HG03558 (cell line): ENCODE data around the gene MS4A15.
"Not testable (repeated sequence)": the region's sequence is repeated elsewhere in the genome, so short reads cannot be mapped to it uniquely, and the experiment has no call there.

Experiments
- ATAC-seq: cut with Tn5 transposase; IDR thresholded peaks from one replicate; pipeline ENCODE4 v1.9.1; 2021; ENCODE audit warnings: moderate number of reproducible peaks; ENCODE audit not compliant: unreplicated experiment; ENCODE audit errors: extremely low read depth

Gene MS4A15

GRCh38 chr11:60756307-60757032, at the start of gene MS4A15:
TSS of gene MS4A15 (plus strand) at chr11:60756867. CDS start at chr11:60763734, 6,867 bp downstream.
- ATAC-seq: no peak

GRCh38 chr11:60706931-60707330, 49.7 kb upstream of the MS4A15 start:
- no peak for ATAC-seq

- ATAC-seq: no peak
These were observed 46.2 kb upstream of the MS4A15 start for GRCh38 chr11:60710482-60710881.

GRCh38 chr11:60711276-60711675, 45.4 kb upstream of the MS4A15 start:
- no peak for ATAC-seq

- not testable (repeated sequence) for ATAC-seq
These were observed 43.2 kb upstream of the MS4A15 start for GRCh38 chr11:60713423-60713822.

- no peak for ATAC-seq
These were observed 38.7 kb upstream of the MS4A15 start for GRCh38 chr11:60717956-60718355.

GRCh38 chr11:60718524-60719316, 37.9 kb upstream of the MS4A15 start:
- ATAC-seq: no peak

- no peak for ATAC-seq
These were observed 37.3 kb upstream of the MS4A15 start for GRCh38 chr11:60719391-60719790.

GRCh38 chr11:60720460-60720859, 36.2 kb upstream of the MS4A15 start:
- ATAC-seq: no peak

- no peak for ATAC-seq
These were observed 32.2 kb upstream of the MS4A15 start, which contains the start of gene MS4A18 for GRCh38 chr11:60724420-60724819. TSS of gene MS4A18 (plus strand) at chr11:60724720.

- ATAC-seq: no peak
These were observed 31.1 kb upstream of the MS4A15 start for GRCh38 chr11:60725592-60725991.

- ATAC-seq: no peak
These were observed 25.1 kb upstream of the MS4A15 start for GRCh38 chr11:60731586-60731985.

GRCh38 chr11:60734279-60734678, 22.4 kb upstream of the MS4A15 start:
- no peak for ATAC-seq

GRCh38 chr11:60739114-60739513, 17.6 kb upstream of the MS4A15 start:
- no peak for ATAC-seq

- ATAC-seq: no peak
These were observed 16.1 kb upstream of the MS4A15 start for GRCh38 chr11:60740573-60740972.

GRCh38 chr11:60741421-60741820, 15.2 kb upstream of the MS4A15 start:
- no peak for ATAC-seq

GRCh38 chr11:60743058-60743457, 13.6 kb upstream of the MS4A15 start:
- ATAC-seq: no peak

GRCh38 chr11:60744114-60744513, 12.6 kb upstream of the MS4A15 start:
- no peak for ATAC-seq

GRCh38 chr11:60747359-60747873, 9.3 kb upstream of the MS4A15 start:
- ATAC-seq: no peak

- no peak for ATAC-seq
These were observed 8.4 kb upstream of the MS4A15 start for GRCh38 chr11:60748225-60748624.

- ATAC-seq: no peak
These were observed 7.8 kb upstream of the MS4A15 start for GRCh38 chr11:60748821-60749220.
